GM12878 (cell line): Measurements from ENCODE around the gene PTP4A1.

Experiments
- BRCA1 ChIP-seq: IDR thresholded peaks from 2 replicates; pipeline ENCODE4 v1.6.1; 2011; ENCODE audit warnings: low read depth, low read length, improper control_type of control experiment
- DPF2 ChIP-seq: fragments of 450-650 bp; IDR thresholded peaks from 2 replicates; pipeline ENCODE4 v1.6.1; 2017; ENCODE audit warnings: mild to moderate bottlenecking
- ESRRA ChIP-seq: IDR thresholded peaks from 2 replicates; pipeline ENCODE4 v1.6.1; 2012; ENCODE audit warnings: mild to moderate bottlenecking, low read length, improper control_type of control experiment
- MAX ChIP-seq: IDR thresholded peaks from 2 replicates; pipeline ENCODE4 v1.6.1; 2012; ENCODE audit warnings: low read depth, low read length, improper control_type of control experiment
- POLR2AphosphoS2 ChIP-seq: IDR thresholded peaks from 2 replicates; pipeline ENCODE4 v1.6.1; 2011; ENCODE audit warnings: low read depth, mild to moderate bottlenecking, low read length, improper control_type of control experiment, moderate library complexity
- ZNF592 ChIP-seq: fragments of 450-650 bp; IDR thresholded peaks from 2 replicates; pipeline ENCODE4 v1.6.1; 2017; ENCODE audit warnings: mild to moderate bottlenecking, moderate library complexity

GRCh38 chr6:63558278-63558677 is 14.0 kb upstream of the PTP4A1 start:
- TF ChIP-seq BRCA1 (no peak), ZNF592 (no peak), MAX (no peak), ESRRA (no peak), DPF2 (no peak), POLR2AphosphoS2 (no peak)
